ENCODE results near the gene LGR6. TPM values are rescaled to one million over a fixed set of nuclear protein-coding genes. Genes with fewer than 3 reads are reported as not detected.

The LGR6 gene
- total RNA-seq, 1 experiment from 2014 or later: 0.26 TPM

GRCh38 chr1:202235003-202235660, 41.5 kb downstream of the LGR6 start:
- Histone ChIP-seq H3K4me2 (ENCODE audit: low read length) (peak overlapping the region; percentile 81), H3K36me3 (ENCODE audit: low read depth, low read length) (no peaks in the 10 kb centered on the region), H4K20me1 (ENCODE audit: low read length) (no peaks in the 10 kb centered on the region), H2AFZ (ENCODE audit: low read length) (no peak overlapping the region), H3K9ac (ENCODE audit: low read length) (no peak overlapping the region), H3K4me1 (ENCODE audit: insufficient read depth, low read length) (peaks cover 13% of the 10 kb centered on the region), H3K9me2 (replicated peaks; ENCODE audit: low read length) (no peaks in the 10 kb centered on the region), H3K27me3 (ENCODE audit: low read length) (no peaks in the 10 kb centered on the region), H3K79me2 (ENCODE audit: low read length) (no peaks in the 10 kb centered on the region), H3K4me3 (ENCODE audit: low read length) (no peak overlapping the region), H3K27ac (ENCODE audit: low read length) (no peak overlapping the region), H3K9me3 (ENCODE audit: low read length) (no peaks in the 10 kb centered on the region), H3F3A (ENCODE audit: low read length, unreplicated experiment) (no peaks in the 10 kb centered on the region)
- BruUV-seq (replicated peaks): no TSS peak
- DNase-seq (no peak), ATAC-seq (no peak)
- intact Hi-C loops (cut with micrococcal nuclease): no loop called here
- CTCF ChIA-PET: interaction anchor here (0.6 to 0.9 kb wide), 2 partner anchors 13 to 39 kb away, joined by 3 to 4 read pairs; no protein-coding TSS in a partner anchor
- POLR2A ChIA-PET (ENCODE audit: unreplicated experiment): no interaction called here
- TF ChIP-seq EZH2 (IDR thresholded peaks at IDR 0.05; ENCODE audit: low read length, unreplicated experiment) (no peak), CTCF (conservative IDR thresholded peaks at IDR 0.05; ENCODE audit: low read depth, low read length) (no peak)

GRCh38 chr1:202235856-202236837, 42.5 kb downstream of the LGR6 start:
- no peaks in the 10 kb centered on the region for H4K20me1 ChIP-seq (ENCODE audit: low read length)
- H2AFZ ChIP-seq (ENCODE audit: low read length): peak overlapping the region; percentile 64
- peak; percentile 91 for ATAC-seq
- no peaks in the 10 kb centered on the region for H3K9me3 ChIP-seq (ENCODE audit: low read length)
- BruUV-seq (replicated peaks): no TSS peak
- H3K27ac ChIP-seq (ENCODE audit: low read length): peak overlapping the region; percentile 69
- H3F3A ChIP-seq (ENCODE audit: low read length, unreplicated experiment): no peaks in the 10 kb centered on the region
- H3K9me2 ChIP-seq (replicated peaks; ENCODE audit: low read length): no peaks in the 10 kb centered on the region
- ChIA-PET POLR2A (ENCODE audit: unreplicated experiment) (no interaction called here), CTCF (interaction anchor here (0.6 to 0.9 kb wide), 3 partner anchors 14 to 38 kb away, joined by 3 to 4 read pairs (median 3); no protein-coding TSS in a partner anchor)
- H3K4me3 ChIP-seq (ENCODE audit: low read length): peak overlapping the region; percentile 55
- peak; percentile 90 for DNase-seq
- no peaks in the 10 kb centered on the region for H3K36me3 ChIP-seq (ENCODE audit: low read depth, low read length)
- H3K9ac ChIP-seq (ENCODE audit: low read length): peak overlapping the region; percentile 29
- peaks cover 18% of the 10 kb centered on the region for H3K4me1 ChIP-seq (ENCODE audit: insufficient read depth, low read length)
- intact Hi-C loops (cut with micrococcal nuclease): loop anchor here (2.0 kb wide), 1 partner anchor 51 kb away; no protein-coding TSS in a partner anchor
- peak overlapping the region; percentile 81 for H3K4me2 ChIP-seq (ENCODE audit: low read length)
- no peaks in the 10 kb centered on the region for H3K27me3 ChIP-seq (ENCODE audit: low read length)
- TF ChIP-seq EZH2phosphoT487 (IDR thresholded peaks at IDR 0.05; ENCODE audit: borderline replicate concordance, low read length) (no peak), CTCF (conservative IDR thresholded peaks at IDR 0.05; ENCODE audit: low read depth, low read length) (peak; percentile 78)
- no peaks in the 10 kb centered on the region for H3K79me2 ChIP-seq (ENCODE audit: low read length)

Measured in PC-3 (cell line).